Measurements from ENCODE around the gene CEP170B. TPM values are rescaled to one million over a fixed set of nuclear protein-coding genes. Genes with fewer than 3 reads are reported as not detected.
A peak's percentile ranks its signal among the peaks of the same experiment; 100 is the strongest.

The CEP170B gene
- total and polyA plus RNA-seq, 8 donors, result 9.6 to 483 (median 29.1) TPM

- DNase-seq, result peak in 1 of 2 donors; percentile 11
- Histone ChIP-seq H3K36me3 (peaks cover 12 to 41% (median 34%) of the 10 kb centered on the region in 4 donors), H3K27me3 (no peaks in the 10 kb centered on the region), H3K4me1 (peaks cover 22 to 31% (median 28%) of the 10 kb centered on the region in 4 donors), H3K4me3 (no peak overlapping the region), H3K27ac (no peak overlapping the region), H3K9me3 (no peaks in the 10 kb centered on the region)
- WGBS, 5 donors, result 69 to 83% (median 79%) methylated on average over 7 to 13 of the region's 13 CpGs
- intact Hi-C loops (cut with DNase I; ENCODE audit: low total_unique reads), result loop anchor here (10.0 kb wide), 1 partner anchor 153 kb away; no protein-coding TSS in a partner anchor
- TF ChIP-seq POLR2A (IDR thresholded peaks at IDR 0.05) (no peak), POLR2AphosphoS5 (IDR thresholded peaks at IDR 0.05) (no peak), CTCF (IDR thresholded peaks at IDR 0.05) (no peak), EP300 (IDR thresholded peaks at IDR 0.05) (no peak)
Measured at GRCh38 chr14:104891664-104892530, 26.8 kb downstream of the CEP170B start.

- intact Hi-C loops (cut with DNase I; ENCODE audit: low total_unique reads), result loop anchor here (10.0 kb wide), 1 partner anchor 152 kb away; no protein-coding TSS in a partner anchor
- H3K4me3 ChIP-seq, result no peak overlapping the region
- peak; percentile 8 to 24 for DNase-seq
- peaks cover 3 to 33% (median 25%) of the 10 kb centered on the region in 4 donors for H3K36me3 ChIP-seq
- TF ChIP-seq POLR2AphosphoS5 (IDR thresholded peaks at IDR 0.05) (no peak), POLR2A (IDR thresholded peaks at IDR 0.05) (no peak), CTCF (IDR thresholded peaks at IDR 0.05) (no peak), EP300 (IDR thresholded peaks at IDR 0.05) (no peak)
- H3K27me3 ChIP-seq, result no peaks in the 10 kb centered on the region
- H3K27ac ChIP-seq, result no peak overlapping the region
- H3K9me3 ChIP-seq, result no peaks in the 10 kb centered on the region
- 73 to 79% (median 78%) methylated on average over 15 to 31 of the region's 31 CpGs for WGBS, 5 donors
- H3K4me1 ChIP-seq, result peaks cover 22 to 31% (median 28%) of the 10 kb centered on the region in 4 donors
Measured at GRCh38 chr14:104892531-104893434, 27.7 kb downstream of the CEP170B start.

- intact Hi-C loops (cut with DNase I; ENCODE audit: low total_unique reads), result loop anchor here (10.0 kb wide), 1 partner anchor 151 kb away; no protein-coding TSS in a partner anchor
- H3K4me3 ChIP-seq, result no peak overlapping the region
- TF ChIP-seq POLR2A (IDR thresholded peaks at IDR 0.05) (no peak), POLR2AphosphoS5 (IDR thresholded peaks at IDR 0.05) (no peak), EP300 (IDR thresholded peaks at IDR 0.05) (no peak), CTCF (IDR thresholded peaks at IDR 0.05) (no peak)
- WGBS, 5 donors, result 67 to 78% (median 71%) methylated on average over 34 to 39 of the region's 39 CpGs
- no peak overlapping the region for H3K27ac ChIP-seq
- no peaks in the 10 kb centered on the region for H3K27me3 ChIP-seq
- peak; percentile 11 to 25 for DNase-seq
- no peaks in the 10 kb centered on the region for H3K9me3 ChIP-seq
- peaks cover 0 to 24% (median 17%) of the 10 kb centered on the region in 4 donors for H3K36me3 ChIP-seq
- peaks cover 22 to 31% (median 28%) of the 10 kb centered on the region in 4 donors for H3K4me1 ChIP-seq
Measured at GRCh38 chr14:104893435-104894207, 28.6 kb downstream of the CEP170B start.
